Body of pancreas (tissue), 4 donors: ENCODE data around the gene CRYBB1. TPM values are rescaled to one million over a fixed set of nuclear protein-coding genes. Genes with fewer than 3 reads are reported as not detected.

ENCODE experiments used
- ATAC-seq: fragments of 150-250 bp; one replicate; pipeline ENCODE4 v1.9.1; 2016
- DNase-seq, 4 donors: peaks; one replicate each; pipeline ENCODE4 v3.0.0-alpha.2; 2019
- H3K27ac ChIP-seq, 4 donors: fragments of 200-600 bp; sonication (generic); 1 replicate in 3 of 4; 2 replicates in 1 of 4; pipeline versions ENCODE4 v1.5.1 to v1.6.1; 2016 to 2019; ENCODE audit warnings: mild to moderate bottlenecking in 1 of 4, mixed read lengths in 1 of 4, moderate library complexity in 1 of 4
- H3K27me3 ChIP-seq, 2 donors: fragments of 200-600 bp; sonication (generic); one replicate each; pipeline ENCODE4 v1.6.0; 2016; ENCODE audit warnings: mild to moderate bottlenecking in 1 of 2
- H3K36me3 ChIP-seq, 2 donors: fragments of 200-600 bp; sonication (generic); replicated peaks in 1 of 2; 2 replicates each; pipeline ENCODE4 v1.5.1; 2016; ENCODE audit warnings: low read depth in 2 of 2; ENCODE audit not compliant: insufficient read depth in 1 of 2
- H3K4me1 ChIP-seq: fragments of 200-600 bp; sonication (generic); one replicate; pipeline ENCODE4 v1.6.0; 2016
- H3K4me3 ChIP-seq, 2 donors: fragments of 200-600 bp; sonication (generic); 1 replicate in 1 of 2; 2 replicates in 1 of 2; pipeline ENCODE4 v1.5.1; 2016 to 2019
- H3K9me3 ChIP-seq, 3 donors: fragments of 200-600 bp; sonication (generic); 1 replicate in 2 of 3; 2 replicates in 1 of 3; pipeline ENCODE4 v1.5.1; 2016
- POLR2A ChIP-seq, 3 donors: fragments of 450-650 bp; IDR thresholded peaks; one replicate each; pipeline ENCODE4 v1.6.1; 2016; ENCODE audit warnings: antibody characterized with exemption in 3 of 3, mild to moderate bottlenecking in 2 of 3
- WGBS, 2 donors: methylation state at CpG; one replicate each; pipeline ENCODE4 v1.1.5; 2017; 5-methylcytosine and 5-hydroxymethylcytosine counted together
- intact Hi-C: fragments of 100-400 bp; cut with DNase I; formaldehyde crosslinking; loops from one replicate; pipeline ENCODE4 v1.15.1; 2023
- total RNA-seq, 2 donors: library from RNA; depleted of rRNA; stranded (reverse); fragments of >200 nt; gene quantifications; one replicate each; pipeline ENCODE4 v1.1.0, GENCODE V29; 2016
- TF ChIP-seq, protein P1 (sequence below), 7 experiments: fragments of 450-650 bp in 4 of 7; fragments of 200-600 bp in 3 of 7; sonication (generic) in 3 of 7; IDR thresholded peaks; one replicate each; pipeline ENCODE4 v1.5.1; 2016 to 2019; ENCODE audit warnings: antibody characterized with exemption in 7 of 7

CRYBB1 gene
- total RNA-seq, 2 donors from 2014 or later: 0.52 TPM; not detected in 1

DNA sequence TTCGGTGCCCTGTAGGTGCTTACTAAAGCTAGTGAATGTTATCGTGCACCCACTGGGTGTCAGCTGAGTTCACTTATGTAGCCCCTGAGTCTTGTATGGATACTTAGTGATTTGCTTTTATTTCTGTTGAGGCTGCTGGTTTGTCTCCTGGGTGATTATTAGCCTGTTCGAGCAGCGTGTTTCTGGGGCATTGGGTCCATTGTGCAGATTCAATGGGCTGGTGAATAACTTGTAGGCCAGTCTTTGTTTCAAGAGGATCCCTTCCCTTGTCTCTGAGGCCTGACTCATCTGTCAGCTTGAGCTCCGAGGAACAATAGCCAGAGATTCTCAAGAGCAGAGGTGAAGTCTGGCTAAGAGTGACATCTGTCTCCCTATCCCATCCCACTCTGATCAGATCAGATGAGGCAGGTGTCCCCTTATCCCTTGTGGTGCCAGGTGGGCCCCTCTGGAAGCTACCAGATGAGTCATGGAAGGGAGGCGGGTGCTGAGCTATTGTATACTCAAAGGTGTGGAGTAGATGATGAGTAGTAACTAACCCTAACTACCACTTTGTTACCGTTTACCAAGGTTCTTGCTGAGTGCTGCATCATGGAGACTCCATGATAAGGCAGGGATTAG lies 43.2 kb upstream of the CRYBB1 start:
- ATAC-seq (no peak), DNase-seq (no peak)
- H3K9me3 ChIP-seq: no peaks in the 10 kb centered on the region
- TF ChIP-seq, protein P1, sequence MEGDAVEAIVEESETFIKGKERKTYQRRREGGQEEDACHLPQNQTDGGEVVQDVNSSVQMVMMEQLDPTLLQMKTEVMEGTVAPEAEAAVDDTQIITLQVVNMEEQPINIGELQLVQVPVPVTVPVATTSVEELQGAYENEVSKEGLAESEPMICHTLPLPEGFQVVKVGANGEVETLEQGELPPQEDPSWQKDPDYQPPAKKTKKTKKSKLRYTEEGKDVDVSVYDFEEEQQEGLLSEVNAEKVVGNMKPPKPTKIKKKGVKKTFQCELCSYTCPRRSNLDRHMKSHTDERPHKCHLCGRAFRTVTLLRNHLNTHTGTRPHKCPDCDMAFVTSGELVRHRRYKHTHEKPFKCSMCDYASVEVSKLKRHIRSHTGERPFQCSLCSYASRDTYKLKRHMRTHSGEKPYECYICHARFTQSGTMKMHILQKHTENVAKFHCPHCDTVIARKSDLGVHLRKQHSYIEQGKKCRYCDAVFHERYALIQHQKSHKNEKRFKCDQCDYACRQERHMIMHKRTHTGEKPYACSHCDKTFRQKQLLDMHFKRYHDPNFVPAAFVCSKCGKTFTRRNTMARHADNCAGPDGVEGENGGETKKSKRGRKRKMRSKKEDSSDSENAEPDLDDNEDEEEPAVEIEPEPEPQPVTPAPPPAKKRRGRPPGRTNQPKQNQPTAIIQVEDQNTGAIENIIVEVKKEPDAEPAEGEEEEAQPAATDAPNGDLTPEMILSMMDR (IDR thresholded peaks at IDR 0.05): no peak
- TF ChIP-seq POLR2A (IDR thresholded peaks at IDR 0.05): no peak
- H3K36me3 ChIP-seq: no peaks in the 10 kb centered on the region
- H3K27ac ChIP-seq: no peak overlapping the region
- peaks cover 0 to 29% of the 10 kb centered on the region in 2 donors for H3K27me3 ChIP-seq
- WGBS, 2 donors: 60 to 64% methylated on average over 7 of the region's 7 CpGs
- H3K4me3 ChIP-seq: no peak overlapping the region
- intact Hi-C loops: no loop called here
- peaks cover 19% of the 10 kb centered on the region for H3K4me1 ChIP-seq

DNA sequence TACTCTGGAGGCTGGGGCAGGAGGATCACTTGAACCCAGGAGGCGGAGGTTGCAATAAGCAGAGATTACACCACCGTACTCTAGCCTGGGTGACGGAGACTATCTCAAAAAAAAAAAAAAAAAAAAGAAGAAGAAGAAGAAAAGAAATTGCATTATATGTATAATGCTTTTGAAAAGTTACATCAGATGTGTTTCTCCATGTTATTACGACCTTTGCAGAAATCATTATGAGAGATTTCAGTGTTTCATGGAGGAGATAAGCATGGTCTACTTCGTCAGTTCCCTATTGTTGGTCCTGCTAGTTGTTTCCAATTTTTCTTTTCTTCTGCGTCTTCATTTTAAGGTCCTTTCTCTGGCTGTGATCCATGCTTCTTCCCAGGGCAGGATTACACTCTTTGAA lies 42.5 kb upstream of the CRYBB1 start:
- WGBS, 2 donors: 63 to 72% methylated on average over 6 of the region's 6 CpGs
- TF ChIP-seq, protein P1 (IDR thresholded peaks at IDR 0.05): no peak
- TF ChIP-seq POLR2A (IDR thresholded peaks at IDR 0.05): no peak
- Histone ChIP-seq H3K27ac (no peak overlapping the region), H3K36me3 (no peaks in the 10 kb centered on the region), H3K27me3 (peaks cover 0 to 29% of the 10 kb centered on the region in 2 donors), H3K4me1 (peaks cover 19% of the 10 kb centered on the region), H3K9me3 (no peaks in the 10 kb centered on the region), H3K4me3 (no peak overlapping the region)
- no peak for ATAC-seq
- no peak for DNase-seq
- intact Hi-C loops: no loop called here

DNA sequence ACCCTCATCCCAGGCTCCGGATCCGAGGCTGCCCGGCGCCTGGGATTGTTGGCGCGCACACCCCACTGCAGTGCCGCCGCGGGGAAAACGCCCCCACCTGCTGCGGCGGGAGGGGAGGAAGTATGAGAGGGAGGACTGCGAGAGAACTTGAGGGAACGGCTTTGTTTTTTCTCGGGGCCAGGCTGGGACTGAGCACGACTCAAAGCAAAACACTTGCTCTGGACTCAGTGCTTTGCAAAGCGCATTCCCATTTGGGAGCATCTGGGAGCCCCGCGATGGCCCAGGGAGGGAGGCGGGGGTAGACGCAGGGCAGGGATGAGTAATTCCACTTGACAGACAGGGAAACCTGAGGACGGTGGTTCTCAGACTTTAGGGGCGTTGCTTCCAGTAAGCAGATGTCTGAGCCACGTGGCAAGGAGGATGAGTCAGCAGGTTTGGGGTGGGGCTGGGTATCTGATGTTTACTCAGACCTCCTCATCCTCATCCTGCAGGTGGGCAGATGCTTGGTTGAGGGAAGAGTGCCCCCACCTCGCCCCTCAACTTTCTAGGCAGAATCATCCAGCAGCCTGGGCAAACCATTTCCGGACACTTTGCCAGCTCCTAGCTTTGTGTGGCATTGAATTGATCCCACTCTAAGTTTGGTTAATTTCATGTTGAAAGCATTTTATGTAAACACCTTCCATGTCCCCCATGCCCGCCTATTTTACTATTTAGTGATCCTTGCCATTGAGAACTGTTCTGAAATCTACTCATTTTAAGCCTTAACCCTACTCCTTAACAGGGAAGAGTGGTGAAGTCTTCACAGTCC lies 41.0 kb upstream of the CRYBB1 start:
- H3K27ac ChIP-seq: no peak overlapping the region
- WGBS, 2 donors: 3 to 6% methylated on average over 20 to 26 of the region's 27 CpGs
- H3K4me3 ChIP-seq: no peak overlapping the region
- ATAC-seq (no peak), DNase-seq (peak in 2 of 4 donors; percentile 28 to 44)
- H3K9me3 ChIP-seq: no peaks in the 10 kb centered on the region
- peaks cover 19% of the 10 kb centered on the region for H3K4me1 ChIP-seq
- no peak for TF ChIP-seq POLR2A (IDR thresholded peaks at IDR 0.05)
- TF ChIP-seq, protein P1 (IDR thresholded peaks at IDR 0.05): no peak
- peaks cover 0 to 29% of the 10 kb centered on the region in 2 donors for H3K27me3 ChIP-seq
- no peaks in the 10 kb centered on the region for H3K36me3 ChIP-seq
- intact Hi-C loops: no loop called here

- H3K36me3 ChIP-seq: no peaks in the 10 kb centered on the region
- H3K9me3 ChIP-seq: no peaks in the 10 kb centered on the region
- H3K27ac ChIP-seq: no peak overlapping the region
- no peak for DNase-seq
- intact Hi-C loops: no loop called here
- peaks cover 0 to 29% of the 10 kb centered on the region in 2 donors for H3K27me3 ChIP-seq
- 3 to 5% methylated on average over 8 to 11 of the region's 11 CpGs for WGBS, 2 donors
- H3K4me3 ChIP-seq: no peak overlapping the region
- no peak for ATAC-seq
- H3K4me1 ChIP-seq: peaks cover 19% of the 10 kb centered on the region
- TF ChIP-seq, protein P1 (IDR thresholded peaks at IDR 0.05): no peak
- no peak for TF ChIP-seq POLR2A (IDR thresholded peaks at IDR 0.05)
Measured at GRCh38 chr22:26658161-26658560, 40.3 kb upstream of the CRYBB1 start.
